Osteoblast (primary cell): ENCODE data around the gene TWF2. TPM values are rescaled to one million over a fixed set of nuclear protein-coding genes. Genes with fewer than 3 reads are reported as not detected.

Source experiments
- DNase-seq: peaks from one replicate; pipeline ENCODE4 v3.0.0; 2011; ENCODE audit warnings: low spot score, mixed read lengths; ENCODE audit not compliant: insufficient read length; ENCODE audit errors: missing footprints
- H2AFZ ChIP-seq: 2 replicates; pipeline ENCODE4 v1.6.0; 2011; ENCODE audit warnings: mild to moderate bottlenecking, low read length
- H3K27ac ChIP-seq: 2 replicates; pipeline ENCODE4 v1.5.1; 2011; ENCODE audit warnings: mild to moderate bottlenecking, low read depth, low read length, moderate library complexity
- H3K27me3 ChIP-seq: 2 replicates; pipeline ENCODE4 v1.6.0; 2012; ENCODE audit warnings: mild to moderate bottlenecking, control low read depth, inconsistent platforms, low read length, moderate library complexity; ENCODE audit not compliant: insufficient read depth
- H3K36me3 ChIP-seq: 2 replicates; pipeline ENCODE4 v1.5.1; 2011; ENCODE audit warnings: mild to moderate bottlenecking, low read length, control low read depth, moderate library complexity; ENCODE audit not compliant: insufficient read depth
- H3K4me1 ChIP-seq: 2 replicates; pipeline ENCODE4 v1.5.1; 2011; ENCODE audit warnings: mild to moderate bottlenecking, low read length, control low read depth, moderate library complexity; ENCODE audit not compliant: insufficient read depth
- H3K4me2 ChIP-seq: 2 replicates; pipeline ENCODE4 v1.6.0; 2011; ENCODE audit warnings: mild to moderate bottlenecking, low read length; ENCODE audit not compliant: insufficient read depth
- H3K4me3 ChIP-seq: fragments of 200-600 bp; sonication (generic); 3 replicates; pipeline ENCODE4 v1.5.1; 2012; ENCODE audit warnings: mild to moderate bottlenecking, low read length, inconsistent platforms; ENCODE audit not compliant: insufficient read depth
- H3K79me2 ChIP-seq: 2 replicates; pipeline ENCODE4 v1.6.0; 2012; ENCODE audit warnings: mild to moderate bottlenecking, low read length, control low read depth, inconsistent platforms; ENCODE audit not compliant: insufficient read depth
- H3K9me3 ChIP-seq: 2 replicates; pipeline ENCODE4 v1.5.1; 2011; ENCODE audit warnings: low read depth, low read length, control low read depth
- H4K20me1 ChIP-seq: 2 replicates; pipeline ENCODE4 v1.6.0; 2012; ENCODE audit warnings: mild to moderate bottlenecking, low read length, control low read depth; ENCODE audit not compliant: insufficient read depth
- CTCF ChIP-seq: IDR thresholded peaks from 2 replicates; pipeline ENCODE4 v1.5.1; 2011; ENCODE audit warnings: mild to moderate bottlenecking, low read depth, low read length, moderate library complexity; ENCODE audit errors: extremely low read depth
- total RNA-seq: library from RNA; depleted of rRNA; stranded (reverse); fragments of >200 nt; gene quantifications from 2 replicates; pipeline ENCODE4 v1.2.3, GENCODE V29; 2012

Gene TWF2
- total RNA-seq, 1 donor = 138 TPM

GRCh38 chr3:52190294-52191074 lies 48.5 kb downstream of the TWF2 start:
- TF ChIP-seq CTCF = no peak
- Histone ChIP-seq H3K27ac (no peak overlapping the region), H3K4me1 (peaks cover 24% of the 10 kb centered on the region), H3K79me2 (no peaks in the 10 kb centered on the region), H3K27me3 (no peaks in the 10 kb centered on the region), H3K4me3 (no peak overlapping the region), H2AFZ (peak overlapping the region; percentile 70), H3K4me2 (peak overlapping the region; percentile 39), H3K9me3 (no peaks in the 10 kb centered on the region), H4K20me1 (no peaks in the 10 kb centered on the region), H3K36me3 (no peaks in the 10 kb centered on the region)
- DNase-seq = peak; percentile 90

- Histone ChIP-seq H4K20me1 (no peaks in the 10 kb centered on the region), H3K27ac (no peak overlapping the region), H3K4me1 (peaks cover 23% of the 10 kb centered on the region), H3K79me2 (no peaks in the 10 kb centered on the region), H3K4me3 (no peak overlapping the region), H2AFZ (no peak overlapping the region), H3K9me3 (no peaks in the 10 kb centered on the region), H3K4me2 (no peak overlapping the region), H3K27me3 (no peaks in the 10 kb centered on the region), H3K36me3 (no peaks in the 10 kb centered on the region)
- TF ChIP-seq CTCF = no peak
- no peak for DNase-seq
Measured at GRCh38 chr3:52188556-52188955, 50.4 kb downstream of the TWF2 start.

- no peak overlapping the region for H3K27ac ChIP-seq
- H3K4me2 ChIP-seq = no peak overlapping the region
- no peak for TF ChIP-seq CTCF
- no peaks in the 10 kb centered on the region for H4K20me1 ChIP-seq
- no peak overlapping the region for H2AFZ ChIP-seq
- no peaks in the 10 kb centered on the region for H3K9me3 ChIP-seq
- DNase-seq = no peak
- no peaks in the 10 kb centered on the region for H3K27me3 ChIP-seq
- H3K36me3 ChIP-seq = no peaks in the 10 kb centered on the region
- peaks cover 18% of the 10 kb centered on the region for H3K4me1 ChIP-seq
- H3K4me3 ChIP-seq = no peak overlapping the region
- no peaks in the 10 kb centered on the region for H3K79me2 ChIP-seq
Measured at GRCh38 chr3:52186729-52187128, 52.2 kb downstream of the TWF2 start.

GRCh38 chr3:52185837-52186236 lies 53.1 kb downstream of the TWF2 start:
- Histone ChIP-seq H3K36me3 (no peaks in the 10 kb centered on the region), H2AFZ (no peak overlapping the region), H3K79me2 (no peaks in the 10 kb centered on the region), H3K4me3 (no peak overlapping the region), H3K27me3 (no peaks in the 10 kb centered on the region), H3K9me3 (no peaks in the 10 kb centered on the region), H4K20me1 (no peaks in the 10 kb centered on the region), H3K27ac (no peak overlapping the region), H3K4me2 (no peak overlapping the region), H3K4me1 (peaks cover 16% of the 10 kb centered on the region)
- no peak for DNase-seq
- TF ChIP-seq CTCF = no peak
